Activated CD8-positive, alpha-beta memory T cell treated with anti-CD3 and anti-CD28 coated beads for 24 hours (primary cell): Measurements from ENCODE around the gene KCNJ18.
"Not testable (repeated sequence)": the region's sequence is repeated elsewhere in the genome, so short reads cannot be mapped to it uniquely, and the experiment has no call there.

Experiments
- DNase-seq: peaks from one replicate; pipeline ENCODE4 v3.0.0-alpha.2; 2020

KCNJ18 gene

GRCh38 chr17:21737015-21737580, 44.8 kb downstream of the KCNJ18 start:
- not testable (repeated sequence) for DNase-seq

DNA sequence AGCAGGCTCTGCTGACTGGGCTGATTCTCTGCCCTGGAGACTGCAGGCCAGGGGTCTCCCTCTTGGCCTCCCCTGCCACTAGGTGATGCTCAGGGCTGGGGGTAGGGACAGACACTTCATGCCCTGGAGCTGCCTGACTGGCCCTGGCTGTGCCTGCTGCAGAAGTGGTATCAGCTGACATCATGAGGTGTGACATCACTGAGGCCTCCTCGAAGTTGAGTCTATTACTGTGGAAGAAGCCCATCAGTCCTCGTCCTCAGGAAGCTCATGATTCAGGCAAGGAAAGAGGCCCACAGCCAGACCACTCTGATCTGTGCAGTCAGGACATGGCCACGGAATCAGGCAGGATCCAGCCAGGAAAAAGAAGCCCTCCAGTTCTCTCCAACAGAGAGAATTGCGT, 45.9 kb downstream of the KCNJ18 start:
- not testable (repeated sequence) for DNase-seq

GRCh38 chr17:21738877-21739474, 46.7 kb downstream of the KCNJ18 start:
- DNase-seq, result not testable (repeated sequence)

DNA sequence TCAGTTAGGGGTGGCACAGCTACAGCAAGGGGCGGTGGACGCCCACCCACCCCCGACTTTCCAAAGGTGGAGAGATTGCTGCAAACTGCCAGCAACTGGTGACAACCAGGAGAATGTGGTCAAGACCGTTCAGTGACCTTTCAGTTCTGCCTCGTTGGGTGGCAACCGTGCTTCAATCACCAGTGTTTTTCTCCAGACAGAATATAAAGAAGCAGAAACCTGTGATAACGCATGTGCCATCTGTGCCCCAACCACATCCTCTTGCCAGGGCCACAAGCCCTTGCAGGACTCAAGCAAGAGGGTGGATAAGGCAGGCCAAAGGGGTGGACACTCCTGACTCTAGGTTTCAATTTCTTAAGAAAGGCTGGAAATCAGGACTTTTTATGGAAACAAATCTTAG, 47.2 kb downstream of the KCNJ18 start:
- not testable (repeated sequence) for DNase-seq

GRCh38 chr17:21740836-21741235, 48.5 kb downstream of the KCNJ18 start:
- DNase-seq, result not testable (repeated sequence)

DNA sequence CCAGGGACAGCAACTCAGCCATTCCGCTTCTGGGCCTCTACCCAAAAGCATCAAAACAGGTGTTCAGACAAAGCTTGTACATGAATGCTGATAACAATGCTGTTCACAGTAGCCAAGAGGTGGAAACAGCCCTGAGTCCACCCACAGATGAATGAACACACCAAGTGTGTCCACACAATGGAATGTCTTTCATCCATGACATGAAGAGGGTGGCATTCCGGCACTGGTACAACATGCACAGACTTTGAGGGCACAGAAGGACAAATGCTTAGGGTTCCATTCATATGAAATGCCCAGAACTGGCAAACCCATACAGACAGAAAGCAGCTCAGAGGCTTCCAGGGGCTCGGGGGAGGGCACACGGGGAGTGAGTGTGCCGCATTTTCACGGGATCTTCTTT, 49.2 kb downstream of the KCNJ18 start:
- not testable (repeated sequence) for DNase-seq

DNA sequence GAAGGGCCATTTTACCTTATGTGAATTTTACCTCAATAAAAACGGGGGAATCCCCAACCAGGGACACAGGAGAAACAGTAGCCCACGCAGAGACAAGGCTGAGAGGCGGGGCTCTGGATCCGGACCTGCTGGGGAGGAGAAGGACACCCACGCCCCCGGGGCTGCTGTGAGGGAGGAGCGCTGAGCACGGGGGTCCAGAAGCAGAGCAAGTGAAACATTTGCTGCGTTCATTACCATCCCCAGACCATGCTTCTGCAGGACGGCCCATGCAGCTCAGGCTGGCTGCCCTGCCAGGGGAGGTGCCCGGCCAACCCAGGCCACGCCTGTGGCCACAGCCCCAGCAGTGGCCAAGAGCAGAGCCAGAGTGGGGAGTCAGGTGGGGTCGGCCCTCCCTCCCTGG, 50.0 kb downstream of the KCNJ18 start:
- no peak for DNase-seq

GRCh38 chr17:21744151-21744550, 51.8 kb downstream of the KCNJ18 start:
- not testable (repeated sequence) for DNase-seq

GRCh38 chr17:21744621-21745020, 52.3 kb downstream of the KCNJ18 start:
- DNase-seq, result not testable (repeated sequence)

DNA sequence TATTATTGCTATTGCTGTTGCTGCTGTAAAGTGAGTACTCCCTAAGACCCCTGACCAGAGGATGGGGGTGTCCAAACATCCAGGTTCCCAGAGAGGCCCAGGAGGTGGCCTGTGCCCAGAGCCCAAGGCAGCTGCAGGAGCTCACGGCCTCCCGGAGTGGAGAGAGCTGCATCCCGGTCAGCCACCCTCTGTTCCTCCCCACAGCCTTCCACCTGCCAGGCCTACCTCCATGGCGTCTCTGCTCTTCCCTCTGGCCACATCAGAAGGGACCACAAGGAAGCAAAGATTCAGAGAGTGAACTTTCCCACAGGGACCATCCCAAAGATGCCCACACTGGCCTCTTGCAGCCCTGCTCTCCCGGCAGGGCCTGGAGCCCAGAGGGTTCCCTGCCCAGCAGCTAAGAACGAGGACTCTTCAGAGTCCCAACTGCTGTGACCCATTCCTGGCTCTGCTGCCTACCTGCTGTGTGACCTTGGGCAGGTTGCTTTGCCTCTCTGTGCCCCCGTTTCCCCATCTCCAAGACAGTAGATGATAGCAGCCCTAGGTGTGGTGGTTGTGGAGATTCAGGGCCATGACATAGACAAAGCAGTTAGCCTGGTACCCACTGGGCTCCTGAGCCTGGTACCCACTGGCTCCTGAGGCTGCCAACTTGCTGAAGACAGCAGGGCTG, 53.2 kb downstream of the KCNJ18 start:
- not testable (repeated sequence) for DNase-seq

DNA sequence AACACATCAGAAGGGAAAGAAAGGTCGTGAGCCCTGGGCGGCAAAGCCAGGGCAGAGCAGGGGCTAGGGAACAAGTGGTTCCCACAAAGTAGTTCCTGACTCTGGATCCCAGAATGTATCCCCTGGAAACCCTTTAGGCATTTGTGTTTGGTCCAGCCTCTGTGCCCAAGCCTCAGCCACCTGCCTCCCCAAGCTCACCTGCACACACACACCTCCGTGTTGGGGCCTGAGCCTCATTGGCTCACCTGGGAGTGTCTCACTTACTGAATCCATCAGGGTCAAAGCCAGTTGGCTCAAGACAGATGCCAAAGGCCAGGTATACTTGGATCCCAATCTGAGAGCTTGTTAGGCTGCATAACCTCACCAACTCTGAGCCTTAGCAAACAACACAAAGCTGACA, 54.1 kb downstream of the KCNJ18 start:
- not testable (repeated sequence) for DNase-seq

GRCh38 chr17:21747195-21747915, 55.0 kb downstream of the KCNJ18 start:
- DNase-seq, result not testable (repeated sequence)

DNA sequence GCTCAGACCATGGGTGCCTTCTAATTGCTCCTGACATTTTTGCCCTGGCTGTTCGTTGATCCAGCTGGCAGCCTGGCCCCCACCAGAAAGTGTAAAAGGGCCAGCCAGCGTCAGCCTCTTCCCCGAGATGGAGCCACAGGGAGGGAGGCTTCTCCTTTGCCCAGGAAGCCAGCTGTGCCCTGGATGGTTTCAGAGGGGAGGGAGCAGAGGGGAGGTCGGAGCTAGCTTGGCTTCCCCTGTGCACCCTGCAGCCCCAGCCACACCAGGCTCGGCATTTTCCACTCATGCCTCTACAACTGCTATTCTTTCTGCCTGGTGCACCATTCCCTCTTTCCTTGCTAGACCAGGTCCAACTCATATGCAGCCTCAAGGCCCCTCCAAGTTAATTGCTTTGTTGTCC, 56.4 kb downstream of the KCNJ18 start:
- DNase-seq, result not testable (repeated sequence)

GRCh38 chr17:21749696-21750531, 57.6 kb downstream of the KCNJ18 start:
- not testable (repeated sequence) for DNase-seq

- DNase-seq, result not testable (repeated sequence)
Measured at GRCh38 chr17:21751111-21751510, 58.8 kb downstream of the KCNJ18 start.
